MCF 10A (cell line): ENCODE measurements around the gene CDADC1. TPM values are rescaled to one million over a fixed set of nuclear protein-coding genes. Genes with fewer than 3 reads are reported as not detected.

ENCODE experiments used
- BruUV-seq: library from RNA; stranded (reverse); fragments of 400-500 nt; replicated peaks from 2 replicates; lab custom pipeline; 2021; lab: Mats Ljungman, UMichigan
- CTCF ChIA-PET: fragments of 300-600 bp; sonication (Branson Sonifier 250); formaldehyde crosslinking; extraction: SDS; loops from one replicate; lab custom pipeline; 2021; ENCODE audit warnings: antibody characterized with exemption, inconsistent platforms; lab: Yijun Ruan, JAX
- POLR2A ChIA-PET: fragments of 300-600, 350-650 bp; sonication (Branson Sonifier 250); formaldehyde crosslinking; extraction: SDS; loops from one replicate; lab custom pipeline; 2020; ENCODE audit warnings: antibody characterized with exemption, inconsistent platforms; lab: Yijun Ruan, JAX
- DNase-seq: peaks from one replicate; pipeline ENCODE4 v3.0.0-alpha.2; 2018; ENCODE audit not compliant: unreplicated experiment
- H3K27ac Mint-ChIP-seq: one replicate; pipeline ENCODE4 v1.8.0; 2022; ENCODE audit warnings: mild to moderate bottlenecking, low read depth, mixed read lengths; ENCODE audit not compliant: unreplicated experiment
- H3K27me3 Mint-ChIP-seq: one replicate; pipeline ENCODE4 v1.8.0; 2022; ENCODE audit warnings: mixed read lengths; ENCODE audit not compliant: insufficient read depth, unreplicated experiment
- H3K36me3 Mint-ChIP-seq: one replicate; pipeline ENCODE4 v1.8.0; 2022; ENCODE audit warnings: mild to moderate bottlenecking, moderate library complexity, mixed read lengths; ENCODE audit not compliant: insufficient read depth, unreplicated experiment
- H3K4me1 Mint-ChIP-seq: one replicate; pipeline ENCODE4 v1.8.0; 2022; ENCODE audit warnings: mixed read lengths; ENCODE audit not compliant: insufficient read depth, unreplicated experiment
- H3K4me3 Mint-ChIP-seq: one replicate; pipeline ENCODE4 v1.8.0; 2022; ENCODE audit warnings: mild to moderate bottlenecking, moderate library complexity, mixed read lengths; ENCODE audit not compliant: unreplicated experiment
- H3K9me3 Mint-ChIP-seq: one replicate; pipeline ENCODE4 v1.8.0; 2022; ENCODE audit warnings: mixed read lengths; ENCODE audit not compliant: unreplicated experiment
- intact Hi-C: fragments of 100-400 bp; cut with micrococcal nuclease; formaldehyde crosslinking; loops from 2 replicates; pipeline ENCODE4 v1.14.1; 2022
- total RNA-seq: library from RNA; stranded (reverse); gene quantifications from 2 replicates; pipeline ENCODE4 v1.2.3, GENCODE V29; 2022
- TF ChIP-seq, protein P1 (sequence below): fragments of 200-600 bp; IDR thresholded peaks from one replicate; pipeline ENCODE4 v1.8.0; 2022; ENCODE audit warnings: antibody characterized with exemption, mild to moderate bottlenecking; ENCODE audit not compliant: unreplicated experiment

Gene CDADC1
- total RNA-seq, 1 experiment from 2014 or later: 9.4 TPM

DNA sequence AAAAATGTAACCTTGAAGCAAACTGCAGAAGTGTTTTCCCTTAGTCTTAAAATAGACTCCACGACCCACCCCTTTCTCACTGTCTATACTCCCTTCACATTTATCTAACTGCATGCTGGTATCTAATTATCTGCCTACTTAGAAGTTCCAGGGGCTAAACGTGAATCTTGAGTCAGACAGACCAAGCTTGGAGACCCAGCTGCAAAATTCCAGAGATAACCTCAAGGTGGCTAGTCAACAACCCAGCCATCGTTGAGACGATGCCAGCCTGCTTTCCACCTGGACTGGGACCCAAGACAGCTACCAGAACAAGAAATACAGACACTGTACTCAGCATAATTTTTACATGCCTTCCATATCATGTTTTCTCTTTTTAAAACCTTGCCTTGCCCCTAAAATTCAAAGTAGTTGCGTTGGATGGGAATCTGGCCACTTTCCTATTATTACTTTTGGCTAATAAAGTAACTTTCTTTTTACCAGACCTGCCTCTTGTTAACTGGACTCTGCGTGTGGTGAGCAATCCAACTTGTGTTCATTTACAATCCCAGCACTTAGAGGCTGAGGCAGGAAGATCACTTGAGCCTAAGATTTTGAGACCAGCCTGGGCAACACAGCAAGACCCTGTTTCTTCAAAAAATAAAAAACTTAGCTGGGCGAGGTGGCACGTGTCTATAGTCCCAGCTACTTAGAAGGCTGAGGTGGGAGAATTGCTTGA, 82.3 kb downstream of the CDADC1 start:
- Mint-ChIP-seq H3K36me3 (no peaks in the 10 kb centered on the region), H3K27me3 (no peaks in the 10 kb centered on the region), H3K9me3 (no peaks in the 10 kb centered on the region), H3K4me3 (no peak overlapping the region), H3K4me1 (no peaks in the 10 kb centered on the region), H3K27ac (no peak overlapping the region)
- TF ChIP-seq, protein P1, sequence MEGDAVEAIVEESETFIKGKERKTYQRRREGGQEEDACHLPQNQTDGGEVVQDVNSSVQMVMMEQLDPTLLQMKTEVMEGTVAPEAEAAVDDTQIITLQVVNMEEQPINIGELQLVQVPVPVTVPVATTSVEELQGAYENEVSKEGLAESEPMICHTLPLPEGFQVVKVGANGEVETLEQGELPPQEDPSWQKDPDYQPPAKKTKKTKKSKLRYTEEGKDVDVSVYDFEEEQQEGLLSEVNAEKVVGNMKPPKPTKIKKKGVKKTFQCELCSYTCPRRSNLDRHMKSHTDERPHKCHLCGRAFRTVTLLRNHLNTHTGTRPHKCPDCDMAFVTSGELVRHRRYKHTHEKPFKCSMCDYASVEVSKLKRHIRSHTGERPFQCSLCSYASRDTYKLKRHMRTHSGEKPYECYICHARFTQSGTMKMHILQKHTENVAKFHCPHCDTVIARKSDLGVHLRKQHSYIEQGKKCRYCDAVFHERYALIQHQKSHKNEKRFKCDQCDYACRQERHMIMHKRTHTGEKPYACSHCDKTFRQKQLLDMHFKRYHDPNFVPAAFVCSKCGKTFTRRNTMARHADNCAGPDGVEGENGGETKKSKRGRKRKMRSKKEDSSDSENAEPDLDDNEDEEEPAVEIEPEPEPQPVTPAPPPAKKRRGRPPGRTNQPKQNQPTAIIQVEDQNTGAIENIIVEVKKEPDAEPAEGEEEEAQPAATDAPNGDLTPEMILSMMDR: no peak
- CTCF ChIA-PET: interaction anchor here (0.5 to 0.6 kb wide), 2 partner anchors 57 to 240 kb away, joined by 3 read pairs; no protein-coding TSS in a partner anchor
- POLR2A ChIA-PET: no interaction called here
- no TSS peak for BruUV-seq
- intact Hi-C loops: no loop called here
- no peak for DNase-seq

DNA sequence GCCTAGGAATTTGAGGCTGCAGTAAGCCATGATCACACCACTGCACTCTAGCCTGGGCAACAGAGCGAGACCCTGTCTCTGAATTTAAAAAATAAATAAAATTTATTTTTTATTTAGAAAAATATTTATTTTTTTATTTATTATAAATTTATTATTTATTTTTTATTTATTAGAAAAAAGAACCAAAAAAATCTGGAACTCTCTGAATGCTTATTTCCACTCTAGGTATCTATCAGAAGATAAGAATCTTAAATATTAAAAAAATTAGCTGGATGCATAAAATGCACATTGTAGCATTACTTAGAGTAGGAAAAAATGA, 82.8 kb downstream of the CDADC1 start:
- H3K9me3 Mint-ChIP-seq: no peaks in the 10 kb centered on the region
- intact Hi-C loops: no loop called here
- CTCF ChIA-PET: interaction anchor here (0.6 kb wide), 1 partner anchor 14 kb away, joined by 3 read pairs; no protein-coding TSS in a partner anchor
- DNase-seq: no peak
- no peak overlapping the region for H3K27ac Mint-ChIP-seq
- H3K4me3 Mint-ChIP-seq: no peak overlapping the region
- H3K27me3 Mint-ChIP-seq: no peaks in the 10 kb centered on the region
- POLR2A ChIA-PET: interaction anchor here (1.0 kb wide), 1 partner anchor 197 kb away, joined by 4 read pairs; no protein-coding TSS in a partner anchor
- H3K4me1 Mint-ChIP-seq: no peaks in the 10 kb centered on the region
- no TSS peak for BruUV-seq
- H3K36me3 Mint-ChIP-seq: no peaks in the 10 kb centered on the region
- TF ChIP-seq, protein P1: no peak

DNA sequence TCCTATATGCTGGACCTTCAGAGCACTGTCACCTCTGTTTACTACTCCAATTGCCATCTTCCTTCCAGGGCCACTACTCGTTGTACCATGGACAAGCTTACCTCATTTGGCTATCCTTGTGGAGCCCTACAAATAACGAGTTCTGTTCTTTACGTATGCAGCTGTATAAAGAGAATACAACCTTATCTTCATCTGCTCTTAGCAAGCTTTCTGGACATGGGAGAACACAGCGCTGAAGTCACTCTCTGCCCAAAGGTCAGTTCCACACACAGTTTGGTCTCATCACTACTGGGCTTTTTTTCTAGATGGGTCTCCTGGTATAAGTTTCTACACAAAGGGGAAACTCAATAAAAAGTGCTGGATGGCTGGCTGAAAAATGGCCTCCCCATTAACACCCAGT, 88.9 kb downstream of the CDADC1 start:
- Mint-ChIP-seq H3K27me3 (no peaks in the 10 kb centered on the region), H3K4me1 (no peaks in the 10 kb centered on the region), H3K9me3 (no peaks in the 10 kb centered on the region), H3K36me3 (no peaks in the 10 kb centered on the region), H3K27ac (no peak overlapping the region), H3K4me3 (no peak overlapping the region)
- BruUV-seq: no TSS peak
- intact Hi-C loops: no loop called here
- TF ChIP-seq, protein P1: no peak
- ChIA-PET POLR2A (interaction anchor here (0.8 kb wide), 1 partner anchor 1968 kb away, joined by 4 read pairs; no protein-coding TSS in a partner anchor), CTCF (interaction anchor here (0.6 kb wide), 1 partner anchor 106 kb away, joined by 3 read pairs; no protein-coding TSS in a partner anchor)
- DNase-seq: no peak

DNA sequence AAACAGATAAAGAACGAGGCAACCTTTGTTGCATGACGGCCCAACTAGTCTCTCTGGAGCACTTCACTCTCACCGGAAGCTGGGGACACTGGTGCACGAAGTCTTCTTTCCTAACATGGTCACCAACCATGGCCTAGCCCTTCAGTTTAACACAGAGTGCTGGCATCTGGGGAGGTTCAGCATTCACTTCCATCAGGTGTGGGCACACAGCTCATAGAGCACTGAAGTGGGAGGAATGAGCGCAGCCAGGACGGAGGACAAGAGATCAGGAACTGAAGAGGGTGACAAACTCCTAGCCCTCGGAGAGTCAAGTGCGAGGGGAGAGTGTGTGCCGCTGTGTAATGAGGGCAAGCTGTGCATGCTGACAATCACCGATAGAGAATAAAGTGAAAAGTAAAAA, 92.4 kb downstream of the CDADC1 start:
- peaks cover 7% of the 10 kb centered on the region for H3K4me1 Mint-ChIP-seq
- ChIA-PET POLR2A (no interaction called here), CTCF (no interaction called here)
- DNase-seq: no peak
- H3K9me3 Mint-ChIP-seq: no peaks in the 10 kb centered on the region
- TF ChIP-seq, protein P1: no peak
- no peak overlapping the region for H3K4me3 Mint-ChIP-seq
- no peaks in the 10 kb centered on the region for H3K36me3 Mint-ChIP-seq
- H3K27ac Mint-ChIP-seq: no peak overlapping the region
- BruUV-seq: no TSS peak
- intact Hi-C loops: no loop called here
- no peaks in the 10 kb centered on the region for H3K27me3 Mint-ChIP-seq
